A673 (cell line): Measurements from ENCODE around the gene MLST8.

Experiments
- EZH2 ChIP-seq: fragments of 200-600 bp; sonication (generic); IDR thresholded peaks from 2 replicates; pipeline ENCODE4 v1.6.1; 2017; ENCODE audit warnings: borderline replicate concordance, low read depth, mild to moderate bottlenecking, mixed read lengths, antibody characterized with exemption, low read length; ENCODE audit not compliant: poor library complexity, severe bottlenecking
- TF ChIP-seq, protein P1 (sequence below): fragments of 300-800, 200-600 bp; sonication (generic); conservative IDR thresholded peaks from 2 replicates; pipeline ENCODE4 v1.5.1; 2017; ENCODE audit warnings: low read depth, mild to moderate bottlenecking, antibody characterized with exemption, low read length, moderate library complexity, mixed read lengths

DNA sequence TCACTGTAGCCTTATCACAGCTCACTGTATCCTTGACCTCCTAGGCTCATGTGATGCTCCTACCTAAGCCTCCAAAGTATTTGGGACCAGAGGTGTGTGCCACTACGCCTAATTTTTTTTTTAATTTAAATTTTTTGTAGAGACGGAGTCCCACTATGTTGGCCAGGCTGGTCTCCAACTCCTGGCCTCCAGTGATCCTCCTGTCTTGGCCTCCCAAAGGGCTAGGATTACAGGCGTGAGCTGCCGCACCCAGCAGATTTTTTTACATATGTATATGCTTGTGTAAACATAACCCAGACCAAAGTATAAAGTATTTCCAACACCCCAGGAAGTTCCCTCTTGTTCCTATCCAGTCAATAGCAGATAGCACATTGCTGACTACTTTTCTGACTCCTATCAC lies 11.1 kb downstream of the MLST8 start:
- TF ChIP-seq, protein P1, sequence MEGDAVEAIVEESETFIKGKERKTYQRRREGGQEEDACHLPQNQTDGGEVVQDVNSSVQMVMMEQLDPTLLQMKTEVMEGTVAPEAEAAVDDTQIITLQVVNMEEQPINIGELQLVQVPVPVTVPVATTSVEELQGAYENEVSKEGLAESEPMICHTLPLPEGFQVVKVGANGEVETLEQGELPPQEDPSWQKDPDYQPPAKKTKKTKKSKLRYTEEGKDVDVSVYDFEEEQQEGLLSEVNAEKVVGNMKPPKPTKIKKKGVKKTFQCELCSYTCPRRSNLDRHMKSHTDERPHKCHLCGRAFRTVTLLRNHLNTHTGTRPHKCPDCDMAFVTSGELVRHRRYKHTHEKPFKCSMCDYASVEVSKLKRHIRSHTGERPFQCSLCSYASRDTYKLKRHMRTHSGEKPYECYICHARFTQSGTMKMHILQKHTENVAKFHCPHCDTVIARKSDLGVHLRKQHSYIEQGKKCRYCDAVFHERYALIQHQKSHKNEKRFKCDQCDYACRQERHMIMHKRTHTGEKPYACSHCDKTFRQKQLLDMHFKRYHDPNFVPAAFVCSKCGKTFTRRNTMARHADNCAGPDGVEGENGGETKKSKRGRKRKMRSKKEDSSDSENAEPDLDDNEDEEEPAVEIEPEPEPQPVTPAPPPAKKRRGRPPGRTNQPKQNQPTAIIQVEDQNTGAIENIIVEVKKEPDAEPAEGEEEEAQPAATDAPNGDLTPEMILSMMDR: no peak
- no peak for TF ChIP-seq EZH2
